H1 (cell line): ENCODE data around the gene ACSM2B. TPM values are rescaled to one million over a fixed set of nuclear protein-coding genes. Genes with fewer than 3 reads are reported as not detected.

Source experiments
- CTCF ChIA-PET: fragments of 300-600 bp; sonication (Branson Sonifier 250); formaldehyde crosslinking; loops from one replicate; lab custom pipeline; 2021; ENCODE audit not compliant: partially characterized antibody; lab: Charles Lee
- POLR2A ChIA-PET: fragments of 300-600 bp; sonication (Branson Sonifier 250); formaldehyde crosslinking; loops from one replicate; lab custom pipeline; 2021; ENCODE audit warnings: inconsistent platforms; ENCODE audit not compliant: partially characterized antibody; lab: Charles Lee
- DNase-seq, 2 experiments: peaks; one replicate each; pipeline versions ENCODE4 v3.0.0 to v3.0.0-alpha.2; 2010 to 2022; ENCODE audit warnings: low spot score in 2 of 2, low read depth in 1 of 2, mixed read lengths in 1 of 2
- FAIRE-seq: peaks from 2 replicates; lab custom pipeline; 2011; peaks lifted over from hg19 to GRCh38; lab: Jason Lieb, UNC
- H2AFZ ChIP-seq: 2 replicates; pipeline ENCODE4 v1.8.1; 2012; ENCODE audit warnings: low read length, inconsistent platforms
- H2AK5ac ChIP-seq: 2 replicates; pipeline ENCODE4 v1.6.1; 2013; ENCODE audit warnings: low read depth, low read length
- H2BK120ac ChIP-seq: replicated peaks from 2 replicates; pipeline ENCODE3; 2013; ENCODE audit warnings: low read depth, low read length, inconsistent platforms
- H2BK12ac ChIP-seq: 2 replicates; pipeline ENCODE4 v1.6.1; 2013; ENCODE audit warnings: low read depth, low read length
- H2BK15ac ChIP-seq: 2 replicates; pipeline ENCODE4 v1.6.1; 2013; ENCODE audit warnings: low read length
- H2BK20ac ChIP-seq: 2 replicates; pipeline ENCODE4 v1.6.1; 2013; ENCODE audit warnings: low read length
- H2BK5ac ChIP-seq: 2 replicates; pipeline ENCODE4 v1.6.1; 2013; ENCODE audit warnings: low read depth, low read length
- H3K14ac ChIP-seq: 2 replicates; pipeline ENCODE4 v1.6.1; 2013; ENCODE audit warnings: inconsistent platforms; ENCODE audit not compliant: insufficient read length
- H3K18ac ChIP-seq: 2 replicates; pipeline ENCODE4 v1.6.1; 2013; ENCODE audit warnings: low read length; ENCODE audit errors: extremely low read depth
- H3K23ac ChIP-seq: 2 replicates; pipeline ENCODE4 v1.6.1; 2013; ENCODE audit warnings: inconsistent platforms; ENCODE audit not compliant: insufficient read length
- H3K23me2 ChIP-seq: 2 replicates; pipeline ENCODE4 v1.6.1; 2013; ENCODE audit warnings: low read depth, low read length
- H3K27ac ChIP-seq: 2 replicates; pipeline ENCODE4 v1.6.1; 2011; ENCODE audit warnings: low read depth, low read length, inconsistent platforms
- H3K27me3 ChIP-seq, 4 experiments: replicated peaks in 1 of 4; 1 replicate in 1 of 4; 2 replicates in 3 of 4; pipeline versions ENCODE4 v1.6.1 to v1.8.1; 2011 to 2013; ENCODE audit warnings: low read length in 3 of 4, mild to moderate bottlenecking in 3 of 4, inconsistent platforms in 2 of 4, mixed read lengths in 2 of 4, moderate library complexity in 1 of 4; ENCODE audit not compliant: control insufficient read depth in 3 of 4, insufficient read depth in 3 of 4; ENCODE audit errors: extremely low read depth in 1 of 4
- H3K36me3 ChIP-seq, 4 experiments: 2 replicates each; pipeline versions ENCODE4 v1.6.1 to v1.8.1; 2011 to 2013; ENCODE audit warnings: mild to moderate bottlenecking in 4 of 4, low read length in 3 of 4, moderate library complexity in 2 of 4, control low read depth in 1 of 4, inconsistent platforms in 1 of 4; ENCODE audit not compliant: insufficient read depth in 4 of 4, control insufficient read depth in 2 of 4
- H3K4ac ChIP-seq: replicated peaks from 2 replicates; pipeline ENCODE3; 2013; ENCODE audit warnings: low read length, low read depth, mixed read lengths, inconsistent platforms; ENCODE audit not compliant: insufficient read length
- H3K4me1 ChIP-seq, 4 experiments: replicated peaks in 1 of 4; 1 replicate in 1 of 4; 2 replicates in 3 of 4; pipeline versions ENCODE4 v1.6.1 to v1.8.1; 2011 to 2013; ENCODE audit warnings: low read length in 3 of 4, inconsistent platforms in 2 of 4, mixed read lengths in 1 of 4; ENCODE audit not compliant: insufficient read depth in 4 of 4, control insufficient read depth in 3 of 4
- H3K4me2 ChIP-seq, 2 experiments: 2 replicates each; pipeline versions ENCODE4 v1.6.1 to v1.8.1; 2011 to 2013; ENCODE audit warnings: low read depth in 2 of 2, low read length in 2 of 2, control low read depth in 1 of 2, inconsistent platforms in 1 of 2, mild to moderate bottlenecking in 1 of 2; ENCODE audit not compliant: insufficient read depth in 1 of 2
- H3K4me3 ChIP-seq, 4 experiments: fragments of 200-600, 300-600 bp in 1 of 4; sonication (generic), shearing (Covaris generic), sonication (Bioruptor Twin) in 1 of 4; 2 replicates each; pipeline versions ENCODE4 v1.5.1 to v1.8.1; 2011 to 2016; ENCODE audit warnings: low read length in 4 of 4, low read depth in 3 of 4, control low read depth in 2 of 4, inconsistent platforms in 2 of 4, mild to moderate bottlenecking in 2 of 4, mixed read lengths in 1 of 4, moderate library complexity in 1 of 4; ENCODE audit not compliant: insufficient read depth in 2 of 4; ENCODE audit errors: extremely low read depth in 1 of 4
- H3K56ac ChIP-seq: replicated peaks from 2 replicates; pipeline ENCODE3; 2013; ENCODE audit warnings: low read depth, mild to moderate bottlenecking, mixed read lengths, low read length, inconsistent platforms; ENCODE audit not compliant: insufficient read length
- H3K79me1 ChIP-seq: 2 replicates; pipeline ENCODE4 v1.6.1; 2013; ENCODE audit warnings: low read depth, low read length, control low read depth
- H3K79me2 ChIP-seq, 2 experiments: 2 replicates each; pipeline versions ENCODE4 v1.6.1 to v1.8.1; 2012 to 2013; ENCODE audit warnings: low read length in 2 of 2, mild to moderate bottlenecking in 2 of 2, inconsistent platforms in 1 of 2; ENCODE audit not compliant: insufficient read depth in 2 of 2, control insufficient read depth in 1 of 2
- H3K9ac ChIP-seq, 4 experiments: replicated peaks in 1 of 4; 1 replicate in 1 of 4; 2 replicates in 3 of 4; pipeline versions ENCODE4 v1.6.1 to v1.8.1; 2011 to 2013; ENCODE audit warnings: low read depth in 3 of 4, low read length in 3 of 4, control low read depth in 2 of 4, mild to moderate bottlenecking in 2 of 4, moderate library complexity in 2 of 4, inconsistent platforms in 1 of 4; ENCODE audit errors: extremely low read depth in 1 of 4
- H3K9me3 ChIP-seq, 2 experiments: 2 replicates each; pipeline versions ENCODE4 v1.6.1 to v1.8.1; 2012 to 2013; ENCODE audit warnings: mild to moderate bottlenecking in 2 of 2, moderate library complexity in 2 of 2, control low read depth in 1 of 2, inconsistent platforms in 1 of 2, low read depth in 1 of 2, low read length in 1 of 2, mixed read lengths in 1 of 2; ENCODE audit not compliant: insufficient read depth in 2 of 2
- H4K20me1 ChIP-seq, 2 experiments: replicated peaks in 1 of 2; 2 replicates each; pipeline versions ENCODE3 to v1.8.1; 2011 to 2013; ENCODE audit warnings: inconsistent platforms in 2 of 2, low read length in 2 of 2, mild to moderate bottlenecking in 1 of 2; ENCODE audit not compliant: insufficient read depth in 2 of 2, control insufficient read depth in 1 of 2
- H4K5ac ChIP-seq: 2 replicates; pipeline ENCODE4 v1.6.1; 2013; ENCODE audit warnings: low read length, low read depth, mixed read lengths, inconsistent platforms; ENCODE audit not compliant: insufficient read length
- H4K8ac ChIP-seq: 2 replicates; pipeline ENCODE4 v1.8.0; 2013; ENCODE audit warnings: mild to moderate bottlenecking, moderate library complexity, low read length, inconsistent platforms; ENCODE audit not compliant: insufficient read depth; ENCODE audit errors: extremely low read depth
- H4K91ac ChIP-seq: replicated peaks from 2 replicates; pipeline ENCODE3; 2013; ENCODE audit warnings: low read length, mixed read lengths, inconsistent platforms; ENCODE audit not compliant: insufficient read length
- ASH2L ChIP-seq: fragments of 200-600, 300-600 bp; sonication (generic); IDR thresholded peaks from one replicate; pipeline ENCODE4 v1.7.1; 2017; ENCODE audit warnings: low read length
- BCL11A ChIP-seq, 2 experiments: IDR thresholded peaks; one replicate each; pipeline ENCODE4 v1.6.1; 2011; ENCODE audit warnings: low read depth in 2 of 2, low read length in 2 of 2, mild to moderate bottlenecking in 2 of 2
- CBX8 ChIP-seq: fragments of 300-800, 300-1000 bp; sonication (generic); IDR thresholded peaks from 2 replicates; pipeline ENCODE4 v1.7.1; 2016; ENCODE audit warnings: low read depth, low read length, borderline replicate concordance
- E2F6 ChIP-seq: IDR thresholded peaks from 2 replicates; pipeline ENCODE4 v1.6.1; 2012; ENCODE audit warnings: inconsistent platforms
- RAD21 ChIP-seq, 2 experiments: IDR thresholded peaks in 1 of 2; conservative IDR thresholded peaks in 1 of 2; 2 replicates each; pipeline ENCODE4 v1.6.1; 2011; ENCODE audit warnings: low read depth in 2 of 2, low read length in 2 of 2, improper control_type of control experiment in 1 of 2, inconsistent platforms in 1 of 2, mild to moderate bottlenecking in 1 of 2, moderate library complexity in 1 of 2
- RFX5 ChIP-seq: IDR thresholded peaks from 2 replicates; pipeline ENCODE4 v1.6.1; 2011; ENCODE audit warnings: low read depth, low read length, improper control_type of control experiment, borderline replicate concordance
- TBP ChIP-seq: IDR thresholded peaks from 2 replicates; pipeline ENCODE4 v1.6.1; 2011; ENCODE audit warnings: low read depth, low read length, improper control_type of control experiment
- WGBS, 2 experiments: shearing (Covaris generic) in 1 of 2; methylation state at CpG; one replicate each; pipeline versions ENCODE4 v1.1.6 to v1.1.7; 2013 to 2015; ENCODE audit warnings: low lambda C conversion rate in 2 of 2, mixed read lengths in 2 of 2, inconsistent platforms in 1 of 2, low coverage in 1 of 2, missing lambda C conversion rate in 1 of 2; ENCODE audit not compliant: insufficient replicate concordance in 2 of 2, insufficient coverage in 1 of 2, insufficient read length in 1 of 2; ENCODE audit errors: extremely low coverage in 1 of 2, missing lambda C conversion rate in 1 of 2; 5-methylcytosine and 5-hydroxymethylcytosine counted together
- polyA plus RNA-seq, 7 experiments: library from polyadenylated mRNA; depleted of rRNA in 3 of 7; stranded (reverse) in 5 of 7; unstranded in 2 of 7; fragments of >200 nt in 5 of 7; fragments of 200-250 nt in 2 of 7; gene quantifications; 1 replicate in 5 of 7; 2 replicates in 1 of 7; 4 replicates in 1 of 7; pipeline versions ENCODE4 v1.2.1 to v1.2.3, GENCODE V29; 2011 to 2013; ENCODE audit warnings: missing spikeins in 2 of 7, mixed read lengths in 2 of 7
- total RNA-seq: library from RNA; stranded (reverse); fragmentation: NEBNext Ultra II Directional; extraction: Animal tissue kit (Norgen Biotek cat#: 25700); gene quantifications from 2 replicates; pipeline ENCODE4 v1.2.1, GENCODE V29; 2021

The ACSM2B gene
- total and polyA plus RNA-seq, 2 of the 8 experiments (the other 6 are each of a cell fraction or from before 2014, with no cell fraction given) = not detected

- no peak overlapping the region for H3K4ac ChIP-seq
- H2BK20ac ChIP-seq = no peak overlapping the region
- no peaks in the 10 kb centered on the region for H3K27me3 ChIP-seq
- no peak overlapping the region for H4K91ac ChIP-seq
- H4K8ac ChIP-seq = no peak overlapping the region
- no peak overlapping the region for H3K4me2 ChIP-seq
- H2BK120ac ChIP-seq = no peak overlapping the region
- H4K5ac ChIP-seq = no peak overlapping the region
- DNase-seq (no peak), FAIRE-seq (no peak)
- H3K23me2 ChIP-seq = no peaks in the 10 kb centered on the region
- no peak overlapping the region for H3K56ac ChIP-seq
- H2AK5ac ChIP-seq = no peak overlapping the region
- WGBS, 2 experiments = 85% methylated on average over 1 of the region's 1 CpG; no CpG with 5 or more reads in 1 of the 2 experiments
- H2AFZ ChIP-seq = no peak overlapping the region
- H3K14ac ChIP-seq = no peak overlapping the region
- H3K27ac ChIP-seq = no peak overlapping the region
- H3K79me1 ChIP-seq = no peaks in the 10 kb centered on the region
- no peaks in the 10 kb centered on the region for H3K36me3 ChIP-seq
- TF ChIP-seq ASH2L (no peak), CBX8 (no peak), RAD21 (IDR thresholded peaks at IDR 0.05 in 1 of 2, conservative IDR thresholded peaks at IDR 0.05 in 1 of 2; ENCODE audit: low read depth in 2 of 2, low read length in 2 of 2) (no peak), E2F6 (no peak), BCL11A (IDR thresholded peaks at IDR 0.05; ENCODE audit: low read depth in 2 of 2, low read length in 2 of 2) (no peak), TBP (no peak), RFX5 (no peak)
- TF ChIP-seq, all 59 proteins: peak for 0
- Histone ChIP-seq H3K4me3 (no peak overlapping the region), H2BK15ac (no peak overlapping the region), H3K23ac (no peak overlapping the region), H3K9ac (no peak overlapping the region), H4K20me1 (no peaks in the 10 kb centered on the region), H3K9me3 (peaks cover 30 to 33% of the 10 kb centered on the region in 2 experiments), H3K18ac (no peak overlapping the region), H3K79me2 (no peaks in the 10 kb centered on the region), H2BK5ac (no peak overlapping the region), H2BK12ac (no peak overlapping the region), H3K4me1 (no peaks in the 10 kb centered on the region)
- POLR2A ChIA-PET = no interaction called here
- CTCF ChIA-PET = no interaction called here
These were observed 71.7 kb downstream of the ACSM2B start for GRCh38 chr16:20504418-20504817.
